ENCODE measurements around the gene VAC14.

The VAC14 gene

GRCh38 chr16:70784692-70785555 is 16.0 kb downstream of the VAC14 start:
- peak; percentile 49 to 72 (median 67) for DNase-seq

DNA sequence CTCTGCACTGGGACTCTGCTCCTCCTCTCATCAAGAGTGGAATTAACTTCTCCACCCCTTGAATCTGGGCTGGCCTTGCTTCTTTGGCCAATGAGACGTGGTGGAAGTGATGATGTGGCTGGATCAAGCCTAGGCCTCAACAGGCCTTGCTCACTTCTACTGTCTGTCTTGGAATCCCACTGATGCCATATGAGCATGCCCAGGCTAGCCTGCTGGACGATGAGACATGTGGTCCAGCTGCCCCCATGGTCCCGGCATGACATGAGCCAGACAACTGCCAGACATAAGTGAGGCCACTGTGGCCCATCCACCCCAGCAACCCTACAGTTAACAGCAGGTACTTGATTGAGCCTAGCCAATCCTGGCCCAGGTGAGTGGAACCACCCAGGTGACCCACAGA is 18.7 kb downstream of the VAC14 start:
- no peak for DNase-seq

DNA sequence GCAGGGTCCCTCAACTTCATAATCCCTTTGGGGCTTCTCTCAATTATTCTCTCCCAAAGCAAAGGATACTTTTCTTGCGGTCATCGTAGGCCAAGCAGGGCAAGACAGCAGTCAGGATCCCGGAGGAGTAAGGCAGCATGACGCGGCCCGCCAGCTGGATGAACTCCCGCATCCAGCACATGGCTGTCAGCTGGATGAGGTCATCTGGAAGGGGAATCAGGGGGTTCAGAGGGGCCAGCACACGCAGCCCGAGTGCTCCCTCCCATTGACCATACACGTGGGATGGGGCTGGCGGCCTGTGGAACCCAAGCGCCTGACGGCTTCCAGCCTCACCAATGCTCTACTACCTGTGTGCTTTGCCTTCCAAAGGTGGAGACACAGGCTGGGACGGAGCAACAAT is 19.2 kb downstream of the VAC14 start:
- no peak for DNase-seq

DNA sequence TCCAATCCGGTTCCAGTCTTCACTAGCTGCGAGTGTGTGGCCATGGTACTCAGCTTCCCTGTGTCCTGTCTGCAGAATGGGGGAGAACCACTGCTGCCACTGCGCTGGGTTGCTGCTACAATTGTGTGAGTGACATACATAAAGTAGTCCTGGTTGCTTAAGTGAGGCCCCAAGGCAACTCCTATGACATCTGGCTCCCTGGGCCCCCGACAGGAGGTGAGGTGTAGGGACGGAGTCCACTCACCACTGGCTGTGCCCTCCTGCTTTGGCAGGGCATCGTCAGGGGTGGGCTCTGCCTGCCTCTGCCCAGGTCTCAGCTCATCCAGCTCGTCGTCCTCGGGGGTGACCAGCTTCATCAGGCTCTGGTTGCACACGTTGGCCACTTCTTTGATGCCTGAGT is 20.4 kb downstream of the VAC14 start:
- DNase-seq = no peak

- DNase-seq = no peak
These were observed 21.6 kb downstream of the VAC14 start for GRCh38 chr16:70779361-70779760.

- DNase-seq = no peak
These were observed 22.1 kb downstream of the VAC14 start for GRCh38 chr16:70778901-70779309.

DNA sequence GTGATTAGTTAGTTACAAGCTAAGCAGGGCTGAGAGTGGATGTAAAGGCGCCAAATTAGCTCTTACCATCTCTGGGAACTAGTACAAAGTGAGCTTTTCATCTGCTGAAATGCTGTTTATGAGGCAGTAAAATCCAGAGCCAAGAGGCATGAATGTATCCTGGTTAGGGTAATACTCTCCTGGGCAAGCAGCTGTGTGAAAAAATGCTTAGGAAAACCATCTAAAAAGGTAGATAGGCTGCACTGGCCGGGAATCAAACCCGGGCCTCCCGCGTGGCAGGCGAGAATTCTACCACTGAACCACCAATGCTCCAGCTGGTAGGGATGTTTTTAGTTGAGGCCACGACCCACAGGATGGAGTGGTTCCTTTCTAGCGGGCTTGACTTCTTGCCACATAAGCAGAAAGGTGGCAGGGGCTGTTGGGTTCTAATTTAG is 23.0 kb downstream of the VAC14 start:
- DNase-seq = no peak

- DNase-seq = no peak
These were observed 23.5 kb downstream of the VAC14 start for GRCh38 chr16:70777496-70777895.

DNA sequence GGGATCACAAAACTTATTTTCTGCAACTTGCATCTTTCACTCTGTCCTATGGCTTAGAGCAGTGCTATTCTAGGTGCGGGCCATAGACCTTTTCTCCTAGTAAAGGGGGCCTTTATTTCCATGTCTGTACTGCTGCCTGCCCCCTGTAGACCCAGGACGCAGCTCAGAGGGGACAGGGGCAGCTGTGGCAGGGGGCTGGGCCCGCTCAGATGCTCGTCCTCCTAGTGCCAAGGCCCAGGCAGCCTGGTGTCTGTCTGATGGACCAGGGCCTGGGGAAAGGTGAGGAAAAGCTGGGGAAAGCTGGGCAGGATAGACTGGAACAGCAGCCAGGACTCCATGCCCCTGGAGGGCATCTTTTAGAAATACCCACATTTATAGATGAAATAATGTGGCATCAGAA is 25.6 kb downstream of the VAC14 start:
- DNase-seq = no peak

- DNase-seq = no peak
These were observed 26.7 kb downstream of the VAC14 start for GRCh38 chr16:70774261-70774660.

DNA sequence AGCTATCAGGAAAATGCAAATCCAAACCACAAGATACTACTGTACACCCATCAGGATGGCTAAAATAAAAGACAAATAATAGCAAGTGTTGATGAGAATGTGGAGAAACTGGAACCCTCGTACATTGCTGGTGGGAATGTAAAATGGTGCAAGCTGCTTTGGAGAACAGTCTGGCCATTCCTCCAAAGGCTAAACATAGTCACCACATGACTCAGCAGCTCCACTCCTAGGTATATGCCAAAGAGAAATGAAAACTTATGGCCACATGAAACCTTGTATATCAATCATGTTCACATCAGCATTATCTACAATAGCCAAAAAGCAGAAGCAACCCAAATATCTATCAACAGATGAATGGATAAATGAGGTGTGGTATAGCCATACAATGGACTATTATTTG is 28.5 kb downstream of the VAC14 start:
- DNase-seq = no peak

DNA sequence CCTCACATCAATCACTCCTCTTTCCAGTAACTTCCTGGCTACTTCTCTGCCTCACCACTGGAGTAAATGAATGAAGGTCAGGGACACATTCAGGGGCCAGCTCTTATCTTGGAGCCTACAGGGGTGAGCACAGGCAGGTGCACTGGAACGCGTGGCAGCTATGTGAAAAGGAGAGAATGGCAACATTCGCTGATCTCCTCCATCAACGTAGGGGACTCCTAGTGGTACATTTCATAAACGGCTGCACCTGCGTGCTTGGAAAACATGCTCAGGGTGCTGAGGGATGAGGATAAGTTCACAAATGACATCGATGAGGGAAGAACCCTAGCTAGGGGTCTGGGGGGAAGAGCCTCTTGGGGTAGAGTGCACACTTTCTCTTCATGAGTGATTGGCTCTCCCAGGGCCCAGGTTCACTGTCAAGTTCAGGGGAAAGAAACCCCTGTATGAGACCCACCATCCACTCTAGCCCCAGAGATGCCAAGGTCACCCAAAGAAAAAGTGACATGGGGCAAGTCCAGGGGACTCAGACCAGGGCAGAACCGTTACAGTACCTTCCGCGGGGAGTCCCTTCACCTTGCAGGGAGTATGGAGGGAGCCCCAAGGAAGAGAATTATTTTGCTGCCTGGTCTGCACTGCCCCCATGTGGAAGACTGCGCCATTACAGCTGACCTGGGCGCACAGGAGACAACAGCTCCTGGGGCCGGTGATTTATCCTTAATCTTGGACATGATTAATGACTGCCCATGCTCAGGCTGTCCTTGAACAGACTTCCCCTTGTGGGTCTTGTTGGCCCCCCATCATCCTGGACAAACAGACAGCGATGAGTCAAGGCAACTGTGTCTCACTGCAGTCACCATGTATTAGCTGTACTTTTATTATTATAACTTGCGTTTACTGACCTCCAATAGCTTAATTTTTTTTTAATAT is 30.1 kb downstream of the VAC14 start:
- peak; percentile 37 to 60 (median 60) for DNase-seq

- DNase-seq = no peak
These were observed 30.7 kb downstream of the VAC14 start for GRCh38 chr16:70770291-70770625.

DNA sequence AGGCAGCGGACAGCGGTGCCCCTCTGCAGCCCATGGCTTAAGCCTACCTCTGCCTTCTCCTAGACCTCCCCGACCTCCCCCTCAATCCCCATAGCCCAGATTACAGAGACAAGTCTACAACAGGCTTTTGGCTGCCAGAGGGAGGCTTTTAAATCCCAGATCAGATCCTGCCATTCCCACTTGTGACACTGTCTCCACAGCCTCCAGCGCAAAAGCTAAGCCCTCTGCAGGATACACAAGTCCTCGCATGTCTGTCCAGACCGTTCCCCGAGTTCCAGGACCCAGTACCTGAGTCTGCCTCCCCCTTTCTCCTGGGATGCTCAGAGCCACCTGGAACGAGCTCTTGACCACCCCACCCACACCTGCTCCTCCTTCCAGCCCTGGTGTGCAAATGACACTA is 31.2 kb downstream of the VAC14 start:
- no peak for DNase-seq

DNA sequence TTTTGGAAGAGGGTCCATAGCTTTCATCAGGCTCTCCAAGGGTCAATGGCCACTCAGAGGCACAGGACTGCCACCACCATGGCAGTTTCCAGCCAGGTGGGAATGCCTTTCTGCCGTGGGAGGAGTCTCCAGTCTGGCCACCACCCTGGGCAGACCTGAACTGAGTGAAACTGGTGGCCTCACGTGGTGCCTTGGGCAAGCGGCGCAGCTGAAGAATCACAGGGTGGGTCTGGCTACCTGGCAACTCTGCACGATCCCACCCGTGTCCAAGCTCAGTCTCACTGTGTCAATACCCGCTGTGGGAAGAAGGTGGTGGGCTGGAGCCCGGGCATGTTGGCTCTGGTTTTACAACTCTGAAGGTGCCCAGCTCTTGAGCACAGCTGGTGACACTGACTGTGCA is 31.8 kb downstream of the VAC14 start:
- no peak for DNase-seq

DNA sequence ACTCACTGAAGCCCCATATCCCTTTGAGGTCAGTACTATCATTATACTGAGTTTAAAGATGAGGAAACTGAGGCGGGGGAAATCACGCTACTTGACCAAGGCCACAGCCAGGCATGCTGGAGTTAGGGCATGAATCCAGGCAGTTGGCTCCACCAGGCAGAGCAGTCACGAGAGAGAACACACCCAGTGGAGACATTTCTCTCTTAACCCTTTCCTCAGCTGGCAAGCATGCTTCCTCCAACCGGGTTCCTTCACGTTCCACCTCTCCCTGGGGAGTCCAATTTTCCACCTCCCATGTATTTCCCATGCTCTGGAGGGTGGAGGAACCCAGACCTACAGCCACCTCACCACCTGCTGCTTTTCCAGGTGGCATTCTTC is 32.8 kb downstream of the VAC14 start:
- DNase-seq = no peak

- DNase-seq = no peak
These were observed 33.4 kb downstream of the VAC14 start for GRCh38 chr16:70767377-70768202.

DNA sequence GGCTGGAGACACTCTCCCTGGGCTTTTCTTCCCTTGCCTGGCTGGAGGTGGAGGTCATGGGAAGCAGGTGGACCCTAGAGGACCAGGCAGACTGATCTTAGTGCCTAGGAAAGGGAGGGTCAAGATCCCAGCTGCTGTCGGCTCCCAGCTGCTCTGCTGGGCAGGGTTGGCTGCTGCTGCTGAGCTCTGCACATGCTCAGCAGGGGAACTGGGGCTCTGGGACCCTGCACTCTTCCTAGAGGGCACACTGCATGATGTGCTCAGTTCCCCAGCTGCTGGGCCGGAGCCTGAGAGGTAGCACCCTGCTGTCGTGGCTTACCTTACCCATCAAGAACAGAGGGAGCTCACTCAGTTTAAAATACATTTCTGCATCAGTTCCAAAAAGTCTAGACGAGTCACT is 34.3 kb downstream of the VAC14 start:
- no peak for DNase-seq

- no peak for DNase-seq
These were observed 34.8 kb downstream of the VAC14 start for GRCh38 chr16:70766176-70766575.

GRCh38 chr16:70765491-70765890 is 35.5 kb downstream of the VAC14 start:
- DNase-seq = no peak

DNA sequence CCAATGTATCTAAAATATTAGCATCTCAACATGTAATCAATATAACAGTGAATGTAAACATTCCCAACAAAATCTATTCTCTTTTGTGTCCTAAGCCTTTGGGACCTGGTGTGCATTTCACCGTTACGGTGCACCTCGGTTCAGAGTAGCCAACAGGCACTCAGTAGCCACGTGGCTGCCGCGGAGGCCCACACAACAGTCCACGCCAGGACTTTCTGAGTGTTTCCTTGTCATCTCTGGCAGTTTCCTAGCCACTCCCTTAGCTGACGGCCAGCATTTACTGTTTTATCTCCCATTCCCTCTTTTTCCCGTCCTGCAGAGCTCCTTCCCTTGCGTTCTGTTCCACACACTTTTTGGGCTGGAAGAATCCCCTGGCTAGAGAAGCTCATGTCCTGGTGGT is 36.3 kb downstream of the VAC14 start:
- DNase-seq = no peak

DNA sequence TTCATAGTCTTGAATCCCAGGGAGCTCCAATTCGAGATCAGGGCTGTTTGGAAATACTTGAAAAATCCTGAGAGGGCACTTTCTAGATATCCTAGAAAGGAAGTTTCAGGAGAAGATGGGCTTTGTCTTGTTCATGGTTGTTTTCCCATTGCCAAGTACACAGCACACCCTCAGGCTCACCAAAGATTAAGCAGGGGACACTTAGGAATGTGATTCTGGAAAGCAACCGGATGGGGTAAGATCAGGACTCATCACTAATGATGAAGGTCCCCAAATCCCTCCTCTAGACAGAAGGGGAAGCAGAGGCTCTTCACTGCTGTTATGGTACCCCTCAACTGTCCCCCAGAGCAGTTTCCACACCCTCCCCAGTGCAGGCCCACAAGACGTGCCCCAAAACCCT is 40.7 kb downstream of the VAC14 start:
- no peak for DNase-seq

GRCh38 chr16:70759666-70760065 is 41.3 kb downstream of the VAC14 start:
- no peak for DNase-seq

All from suppressor macrophage treated with lipopolysaccharide for 1 hour (primary cell).